Muscle of back (tissue), 13 donors: ENCODE data around the gene SRSF4. TPM values are rescaled to one million over a fixed set of nuclear protein-coding genes. Genes with fewer than 3 reads are reported as not detected.
A peak's percentile ranks its signal among the peaks of the same experiment; 100 is the strongest.
"Not testable (repeated sequence)": the region's sequence is repeated elsewhere in the genome, so short reads cannot be mapped to it uniquely, and the experiment has no call there.

Experiments used
- DNase-seq, 3 donors: peaks; one replicate each; pipeline versions ENCODE4 v3.0.0 to v3.0.0-alpha.2; 2013
- long read RNA-seq, 9 donors: transcript quantifications; one replicate each; lab custom pipeline, GENCODE V29; 2026
- polyA plus RNA-seq, 10 donors: library from polyadenylated mRNA; unstranded; fragments of 120-200 nt; gene quantifications; one replicate each; pipeline ENCODE4 v1.2.1, GENCODE V29; 2013; ENCODE audit not compliant: insufficient read length in 10 of 10

SRSF4 gene
- polyA plus RNA-seq: 10 to 100 TPM; 57.3 to 82.7 (median 64.0) TPM
- long read RNA-seq, donor 1, transcript SRSF4-201 (6 exons, 2,387 nt): major isoform, 15 of 17 reads
- long read RNA-seq, donor 1, partial matches to known transcripts: 0 of 17 reads
- long read RNA-seq, donor 1, other reads (novel, unspliced or antisense): 0 of 17 reads
- long read RNA-seq, donor 2, transcript SRSF4-201 (6 exons, 2,387 nt): major isoform, 11 of 14 reads
- long read RNA-seq, donor 2, partial matches to known transcripts: 0 of 14 reads
- long read RNA-seq, donor 2, other reads (novel, unspliced or antisense): 0 of 14 reads
- long read RNA-seq, donor 3: 0 reads
- long read RNA-seq, donor 4, transcript SRSF4-201 (6 exons, 2,387 nt): major isoform, 12 of 13 reads
- long read RNA-seq, donor 4, partial matches to known transcripts: 0 of 13 reads
- long read RNA-seq, donor 4, other reads (novel, unspliced or antisense): 0 of 13 reads
- long read RNA-seq, donor 5, transcript SRSF4-201 (6 exons, 2,387 nt): major isoform, 21 of 29 reads
- long read RNA-seq, donor 5, partial matches to known transcripts: 8 of 29 reads
- long read RNA-seq, donor 5, other reads (novel, unspliced or antisense): 0 of 29 reads
- long read RNA-seq, donor 6, transcript SRSF4-201 (6 exons, 2,387 nt): major isoform, 21 of 21 reads
- long read RNA-seq, donor 6, partial matches to known transcripts: 0 of 21 reads
- long read RNA-seq, donor 6, other reads (novel, unspliced or antisense): 0 of 21 reads
- long read RNA-seq, donor 7, transcript SRSF4-201 (6 exons, 2,387 nt): major isoform, 18 of 18 reads
- long read RNA-seq, donor 7, partial matches to known transcripts: 0 of 18 reads
- long read RNA-seq, donor 7, other reads (novel, unspliced or antisense): 0 of 18 reads
- long read RNA-seq, donor 8, transcript SRSF4-201 (6 exons, 2,387 nt): major isoform, 18 of 20 reads
- long read RNA-seq, donor 8, partial matches to known transcripts: 0 of 20 reads
- long read RNA-seq, donor 8, other reads (novel, unspliced or antisense): 0 of 20 reads
- long read RNA-seq, donor 9, partial matches to known transcripts: 0 of 2 reads
- long read RNA-seq, donor 9, other reads (novel, unspliced or antisense): 0 of 2 reads

DNA sequence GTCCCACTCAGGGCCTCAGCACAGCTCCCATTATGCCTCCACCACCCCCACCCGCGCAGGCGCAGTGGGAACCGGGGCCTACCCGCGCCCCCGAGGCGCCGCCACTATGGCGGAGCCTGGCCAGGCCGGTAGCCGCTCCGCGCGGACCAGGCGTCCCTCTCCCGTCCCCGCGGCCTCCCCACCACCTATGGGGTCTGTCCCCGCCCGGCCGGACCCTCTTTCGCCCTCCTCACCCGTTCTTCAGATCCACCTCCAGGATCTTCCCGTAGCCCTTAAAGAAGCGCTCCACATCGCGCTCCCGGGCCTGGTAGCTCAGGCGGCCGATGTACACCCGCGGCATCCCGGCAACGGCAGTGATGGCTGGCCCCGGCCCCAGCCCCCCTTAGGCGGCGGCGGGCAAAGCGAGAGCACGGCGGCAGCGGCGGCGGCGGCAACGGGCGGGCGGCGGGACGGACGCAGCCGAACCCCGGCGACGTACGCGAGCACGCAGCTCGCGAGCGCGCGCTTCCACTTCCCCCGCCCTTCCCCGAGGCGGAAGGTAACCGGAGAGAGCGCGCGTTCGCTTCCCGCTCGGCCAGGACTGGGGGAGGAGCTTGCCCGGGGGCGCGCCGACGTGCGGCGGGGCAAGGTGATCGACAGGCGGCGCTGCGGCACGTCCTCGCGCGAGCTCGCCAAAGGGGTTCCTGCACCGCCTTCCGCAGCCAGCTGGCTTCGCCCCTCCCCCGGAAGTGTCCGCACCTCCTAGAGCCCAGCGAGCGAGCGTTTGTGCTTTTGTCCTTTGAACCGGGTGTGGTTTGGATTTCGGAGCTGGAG lies at the start of gene SRSF4:
Gene SRSF4 (minus strand): TSS at position 488 of the 813 bp plus-strand sequence. CDS start 148 bp downstream, at position 340.
- DNase-seq: peak; percentile 98 to 100 (median 99)

- peak; percentile 91 to 96 (median 93) for DNase-seq
These were observed 49.1 kb upstream of the SRSF4 start, which contains the start of gene MECR for GRCh38 chr1:29230553-29231378. Gene MECR (minus strand): TSS chr1:29230934. CDS start chr1:29230906, 28 bp downstream.

DNA sequence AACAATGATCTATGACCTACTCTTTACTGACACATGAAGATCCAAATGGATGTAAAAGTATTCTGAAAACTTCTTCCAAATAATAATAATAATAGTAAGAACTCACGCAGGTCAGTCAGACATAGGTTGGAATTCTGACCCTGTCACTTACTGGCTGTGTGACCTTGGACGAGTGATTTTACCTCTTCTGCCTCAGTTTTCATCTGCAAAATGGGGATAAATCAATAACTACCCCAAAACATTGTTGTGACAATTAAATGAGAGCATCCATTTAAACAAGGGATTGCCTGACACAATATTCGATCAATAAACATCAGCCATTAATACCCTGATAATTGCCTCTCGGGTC lies 48.5 kb upstream of the SRSF4 start:
- DNase-seq: no peak

DNA sequence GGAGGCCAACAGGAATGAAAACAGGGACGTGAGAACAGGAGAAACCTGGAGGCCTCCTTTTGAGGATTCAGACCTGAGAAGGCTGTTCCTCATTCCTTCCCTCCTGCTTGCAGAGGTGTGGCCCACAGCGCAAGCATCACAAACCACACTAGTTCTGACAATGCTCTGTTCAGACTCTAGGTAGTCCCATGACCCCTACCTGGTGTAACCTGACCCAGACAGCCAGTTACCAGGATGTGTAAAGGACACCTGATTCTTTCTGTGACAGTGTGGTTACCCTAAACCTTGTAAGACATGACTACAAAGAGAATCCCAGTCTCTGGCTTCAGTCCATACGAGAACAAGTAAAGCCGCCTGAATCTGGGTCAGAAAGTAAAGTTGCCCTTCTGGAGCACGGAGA lies 45.8 kb upstream of the SRSF4 start:
- DNase-seq: no peak

DNA sequence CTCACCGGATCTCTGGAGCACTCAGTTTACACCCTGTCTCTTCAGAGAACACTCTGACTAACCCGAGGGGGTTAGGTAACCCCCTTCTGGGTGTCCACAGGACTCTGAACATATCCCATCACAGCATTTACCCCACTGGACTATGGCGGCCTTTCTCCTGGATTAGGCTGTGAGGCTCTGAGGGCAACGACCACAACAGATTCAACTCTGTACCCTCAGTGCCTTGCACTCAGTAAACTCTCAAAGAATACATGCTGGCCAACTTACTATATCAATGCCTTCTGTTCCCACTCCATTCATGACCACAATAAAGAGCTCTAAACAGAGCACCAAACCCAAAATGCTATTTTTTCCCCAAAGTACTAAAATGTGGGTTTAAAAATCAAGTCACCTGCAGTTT lies 43.7 kb upstream of the SRSF4 start:
- DNase-seq: no peak

- DNase-seq: no peak
These were observed 42.7 kb upstream of the SRSF4 start for GRCh38 chr1:29224356-29224837.

GRCh38 chr1:29223521-29223920 lies 41.8 kb upstream of the SRSF4 start:
- no peak for DNase-seq

- no peak for DNase-seq
These were observed 41.0 kb upstream of the SRSF4 start for GRCh38 chr1:29222686-29223085.

- not testable (repeated sequence) for DNase-seq
These were observed 40.6 kb upstream of the SRSF4 start for GRCh38 chr1:29222260-29222659.

DNA sequence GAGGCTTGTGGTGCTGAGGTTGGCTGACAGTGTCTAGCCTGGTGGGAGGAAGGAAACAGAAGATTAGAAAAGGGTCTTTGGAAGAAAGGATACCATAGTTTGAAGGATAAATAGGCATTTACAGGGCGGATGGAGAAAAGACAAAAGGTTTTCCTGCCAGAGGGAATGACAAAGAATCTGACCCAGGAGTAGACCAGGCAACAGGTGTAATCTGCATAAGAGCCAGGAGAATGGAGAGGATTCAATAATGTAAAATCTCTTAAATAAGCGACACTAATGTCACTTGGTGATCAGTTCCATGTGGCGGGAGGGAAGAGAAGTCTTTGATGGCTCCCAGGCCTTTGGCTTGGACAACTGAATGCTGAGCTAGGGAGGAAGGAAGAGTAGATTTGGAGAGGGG lies 39.6 kb upstream of the SRSF4 start:
- no peak for DNase-seq

GRCh38 chr1:29218223-29218622 lies 36.5 kb upstream of the SRSF4 start:
- no peak for DNase-seq

GRCh38 chr1:29217633-29218032 lies 35.9 kb upstream of the SRSF4 start:
- no peak for DNase-seq

- no peak for DNase-seq
These were observed 31.4 kb upstream of the SRSF4 start for GRCh38 chr1:29213055-29213454.

- DNase-seq: no peak
These were observed 29.7 kb upstream of the SRSF4 start for GRCh38 chr1:29211086-29212030.

GRCh38 chr1:29210278-29211085 lies 28.8 kb upstream of the SRSF4 start:
- DNase-seq: no peak

DNA sequence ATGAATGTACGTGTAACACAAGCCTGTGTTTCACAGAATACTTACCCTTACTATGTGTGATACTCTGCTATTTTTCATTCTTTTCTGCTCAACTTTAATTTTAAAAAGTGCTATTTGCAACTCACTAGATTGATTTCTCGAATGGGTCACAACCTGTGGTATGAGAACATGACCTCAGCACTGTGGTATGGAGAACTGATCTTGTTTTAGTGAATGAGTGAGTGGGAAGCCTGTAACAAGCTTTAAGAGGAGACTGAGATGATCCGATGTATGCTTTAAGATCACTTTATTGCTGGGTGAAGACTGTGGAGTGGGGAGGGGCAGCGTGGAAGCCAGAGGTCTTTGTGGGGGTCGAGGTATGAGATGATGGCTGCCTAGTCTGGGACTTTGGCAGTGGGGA lies 27.5 kb upstream of the SRSF4 start:
- DNase-seq: no peak

- no peak for DNase-seq
These were observed 26.7 kb upstream of the SRSF4 start for GRCh38 chr1:29208442-29208841.
